GM12878 (cell line): ENCODE data around the gene P2RX1. TPM values are rescaled to one million over a fixed set of nuclear protein-coding genes. Genes with fewer than 3 reads are reported as not detected.

ENCODE experiments used
- DPF2 ChIP-seq: fragments of 450-650 bp; IDR thresholded peaks from 2 replicates; pipeline ENCODE4 v1.6.1; 2017; ENCODE audit warnings: mild to moderate bottlenecking
- KAT2A ChIP-seq: conservative IDR thresholded peaks from 2 replicates; pipeline ENCODE4 v1.6.1; 2011; ENCODE audit warnings: low read depth, low read length; ENCODE audit not compliant: control insufficient read depth
- NFIC ChIP-seq: IDR thresholded peaks from 2 replicates; pipeline ENCODE4 v1.6.1; 2012; ENCODE audit warnings: low read depth, mild to moderate bottlenecking, inconsistent platforms, low read length, moderate library complexity
- NFXL1 ChIP-seq: fragments of 450-650 bp; IDR thresholded peaks from 2 replicates; pipeline ENCODE4 v1.6.1; 2017; ENCODE audit warnings: antibody characterized with exemption, mild to moderate bottlenecking, borderline replicate concordance
- NFYB ChIP-seq: IDR thresholded peaks from 2 replicates; pipeline ENCODE4 v1.6.1; 2011; ENCODE audit warnings: low read depth, mild to moderate bottlenecking, low read length, improper control_type of control experiment, moderate library complexity; ENCODE audit not compliant: insufficient read depth
- POLR2AphosphoS2 ChIP-seq: IDR thresholded peaks from 2 replicates; pipeline ENCODE4 v1.6.1; 2011; ENCODE audit warnings: low read depth, mild to moderate bottlenecking, low read length, improper control_type of control experiment, moderate library complexity
- TAF1 ChIP-seq: IDR thresholded peaks from 2 replicates; pipeline ENCODE4 v1.6.1; 2011; ENCODE audit warnings: mild to moderate bottlenecking, low read depth, low read length, borderline replicate concordance
- TBL1XR1 ChIP-seq: IDR thresholded peaks from 2 replicates; pipeline ENCODE4 v1.6.1; 2012; ENCODE audit warnings: low read depth, low read length, improper control_type of control experiment
- ZNF217 ChIP-seq: fragments of 450-650 bp; IDR thresholded peaks from 2 replicates; pipeline ENCODE4 v1.6.1; 2017; ENCODE audit warnings: antibody characterized with exemption, mild to moderate bottlenecking
- polyA plus RNA-seq, 11 experiments: library from polyadenylated mRNA; depleted of rRNA in 4 of 11; unstranded in 6 of 11; stranded (reverse) in 5 of 11; fragments of >200 nt; fragmentation: Nextera tagmentation in 4 of 11; fragmentation: Illumina TruSeq in 1 of 11; extraction: Ambion mirVana in 4 of 11; extraction: Trizol in 1 of 11; gene quantifications; 1 replicate in 1 of 11; 2 replicates in 10 of 11; pipeline versions ENCODE4 v1.2.1 to v1.2.3, GENCODE V29; 2011 to 2016; ENCODE audit warnings: inconsistent platforms in 2 of 11, missing spikeins in 2 of 11, low read depth in 1 of 11
- total RNA-seq, 4 experiments: library from RNA; depleted of rRNA in 3 of 4; stranded (reverse); fragments of >200 nt in 3 of 4; fragmentation: Illumina TruSeq in 1 of 4; extraction: Trizol in 1 of 4; gene quantifications; 2 replicates each; pipeline versions ENCODE4 v1.2.1 to v1.2.3, GENCODE V29; 2013 to 2021
- TF ChIP-seq, protein P1 (sequence below): fragments of 450-650 bp; IDR thresholded peaks from 2 replicates; pipeline ENCODE4 v1.6.1; 2017; ENCODE audit warnings: mild to moderate bottlenecking
- TF ChIP-seq, protein P2 (sequence below): fragments of 450-650 bp; IDR thresholded peaks from 2 replicates; pipeline ENCODE4 v1.6.1; 2016; ENCODE audit warnings: mild to moderate bottlenecking
- TF ChIP-seq, protein P3 (sequence below): fragments of 450-650 bp; IDR thresholded peaks from 2 replicates; pipeline ENCODE4 v1.6.1; 2017; ENCODE audit warnings: antibody characterized with exemption, mild to moderate bottlenecking, moderate library complexity
- TF ChIP-seq, protein P4 (sequence below): IDR thresholded peaks from 2 replicates; pipeline ENCODE4 v1.6.1; 2012; ENCODE audit warnings: low read length, inconsistent platforms
- TF ChIP-seq, protein P5 (sequence below): IDR thresholded peaks from 2 replicates; pipeline ENCODE4 v1.6.1; 2011; ENCODE audit warnings: borderline replicate concordance, low read depth, mild to moderate bottlenecking, moderate library complexity, low read length; ENCODE audit not compliant: insufficient read depth, poor library complexity, severe bottlenecking
- TF ChIP-seq, protein P6 (sequence below): fragments of 450-650 bp; IDR thresholded peaks from 2 replicates; pipeline ENCODE4 v1.6.1; 2016; ENCODE audit warnings: mild to moderate bottlenecking, moderate library complexity, borderline replicate concordance

Gene P2RX1
- total and polyA plus RNA-seq, 10 of the 15 experiments (the other 5 are each of a cell fraction or from before 2014, with no cell fraction given), result 0.12 to 6.2 (median 3.4) TPM

DNA sequence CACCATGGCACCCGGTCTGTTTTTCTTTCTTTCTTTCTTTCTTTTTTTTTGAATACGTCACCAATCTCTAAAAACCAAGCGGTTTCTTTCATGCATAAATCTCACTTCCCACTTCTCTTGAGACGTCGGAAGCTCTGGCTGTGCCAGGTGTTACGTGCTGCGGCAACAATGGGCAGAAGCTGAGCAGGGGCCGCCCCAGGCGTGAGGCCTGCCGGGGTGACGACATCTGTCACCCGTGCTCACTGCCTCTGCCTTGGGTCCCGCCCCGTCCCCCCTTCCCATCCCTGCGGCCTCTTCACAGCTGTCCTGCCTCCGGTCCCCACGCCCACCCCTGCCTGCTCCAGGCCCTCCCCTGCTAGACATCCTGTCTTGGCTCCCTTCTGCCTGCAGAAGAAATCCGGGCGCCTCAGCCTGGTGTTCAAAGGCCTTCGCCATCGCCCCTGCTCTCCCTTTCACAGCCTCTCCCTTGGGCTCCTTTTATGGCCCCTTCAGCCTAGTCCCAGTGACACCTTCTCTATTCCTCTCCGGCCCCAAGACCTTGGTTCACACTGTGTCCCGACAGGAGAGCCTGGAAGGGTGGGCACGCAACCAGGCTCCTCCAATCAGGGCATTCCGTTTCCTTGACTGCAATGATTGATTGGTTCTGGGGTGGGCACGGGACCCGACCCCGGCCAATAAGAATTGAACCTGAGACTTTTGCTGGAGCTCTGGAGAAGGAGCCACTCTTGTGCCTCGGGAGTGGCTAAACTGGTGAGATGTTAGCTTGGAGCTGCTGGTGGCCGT is 4.8 kb downstream of the P2RX1 start (continued):
- TF ChIP-seq, protein P1, sequence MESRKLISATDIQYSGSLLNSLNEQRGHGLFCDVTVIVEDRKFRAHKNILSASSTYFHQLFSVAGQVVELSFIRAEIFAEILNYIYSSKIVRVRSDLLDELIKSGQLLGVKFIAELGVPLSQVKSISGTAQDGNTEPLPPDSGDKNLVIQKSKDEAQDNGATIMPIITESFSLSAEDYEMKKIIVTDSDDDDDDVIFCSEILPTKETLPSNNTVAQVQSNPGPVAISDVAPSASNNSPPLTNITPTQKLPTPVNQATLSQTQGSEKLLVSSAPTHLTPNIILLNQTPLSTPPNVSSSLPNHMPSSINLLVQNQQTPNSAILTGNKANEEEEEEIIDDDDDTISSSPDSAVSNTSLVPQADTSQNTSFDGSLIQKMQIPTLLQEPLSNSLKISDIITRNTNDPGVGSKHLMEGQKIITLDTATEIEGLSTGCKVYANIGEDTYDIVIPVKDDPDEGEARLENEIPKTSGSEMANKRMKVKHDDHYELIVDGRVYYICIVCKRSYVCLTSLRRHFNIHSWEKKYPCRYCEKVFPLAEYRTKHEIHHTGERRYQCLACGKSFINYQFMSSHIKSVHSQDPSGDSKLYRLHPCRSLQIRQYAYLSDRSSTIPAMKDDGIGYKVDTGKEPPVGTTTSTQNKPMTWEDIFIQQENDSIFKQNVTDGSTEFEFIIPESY, result no peak
- TF ChIP-seq POLR2AphosphoS2 (no peak), NFIC (peak; percentile 29; the same call in 1 of the 2 replicates), TAF1 (no peak), KAT2A (no peak), TBL1XR1 (no peak), NFXL1 (no peak), NFYB (peak; percentile 52; the same call in 1 of the 2 replicates), DPF2 (0 out of 2 replicates have a peak, but pooled peaks have one; percentile 46), ZNF217 (no peak)
- TF ChIP-seq, protein P2, sequence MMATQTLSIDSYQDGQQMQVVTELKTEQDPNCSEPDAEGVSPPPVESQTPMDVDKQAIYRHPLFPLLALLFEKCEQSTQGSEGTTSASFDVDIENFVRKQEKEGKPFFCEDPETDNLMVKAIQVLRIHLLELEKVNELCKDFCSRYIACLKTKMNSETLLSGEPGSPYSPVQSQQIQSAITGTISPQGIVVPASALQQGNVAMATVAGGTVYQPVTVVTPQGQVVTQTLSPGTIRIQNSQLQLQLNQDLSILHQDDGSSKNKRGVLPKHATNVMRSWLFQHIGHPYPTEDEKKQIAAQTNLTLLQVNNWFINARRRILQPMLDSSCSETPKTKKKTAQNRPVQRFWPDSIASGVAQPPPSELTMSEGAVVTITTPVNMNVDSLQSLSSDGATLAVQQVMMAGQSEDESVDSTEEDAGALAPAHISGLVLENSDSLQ, result peak; percentile 77
- TF ChIP-seq, protein P3, sequence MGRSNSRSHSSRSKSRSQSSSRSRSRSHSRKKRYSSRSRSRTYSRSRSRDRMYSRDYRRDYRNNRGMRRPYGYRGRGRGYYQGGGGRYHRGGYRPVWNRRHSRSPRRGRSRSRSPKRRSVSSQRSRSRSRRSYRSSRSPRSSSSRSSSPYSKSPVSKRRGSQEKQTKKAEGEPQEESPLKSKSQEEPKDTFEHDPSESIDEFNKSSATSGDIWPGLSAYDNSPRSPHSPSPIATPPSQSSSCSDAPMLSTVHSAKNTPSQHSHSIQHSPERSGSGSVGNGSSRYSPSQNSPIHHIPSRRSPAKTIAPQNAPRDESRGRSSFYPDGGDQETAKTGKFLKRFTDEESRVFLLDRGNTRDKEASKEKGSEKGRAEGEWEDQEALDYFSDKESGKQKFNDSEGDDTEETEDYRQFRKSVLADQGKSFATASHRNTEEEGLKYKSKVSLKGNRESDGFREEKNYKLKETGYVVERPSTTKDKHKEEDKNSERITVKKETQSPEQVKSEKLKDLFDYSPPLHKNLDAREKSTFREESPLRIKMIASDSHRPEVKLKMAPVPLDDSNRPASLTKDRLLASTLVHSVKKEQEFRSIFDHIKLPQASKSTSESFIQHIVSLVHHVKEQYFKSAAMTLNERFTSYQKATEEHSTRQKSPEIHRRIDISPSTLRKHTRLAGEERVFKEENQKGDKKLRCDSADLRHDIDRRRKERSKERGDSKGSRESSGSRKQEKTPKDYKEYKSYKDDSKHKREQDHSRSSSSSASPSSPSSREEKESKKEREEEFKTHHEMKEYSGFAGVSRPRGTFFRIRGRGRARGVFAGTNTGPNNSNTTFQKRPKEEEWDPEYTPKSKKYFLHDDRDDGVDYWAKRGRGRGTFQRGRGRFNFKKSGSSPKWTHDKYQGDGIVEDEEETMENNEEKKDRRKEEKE, result no peak
- TF ChIP-seq, protein P4, sequence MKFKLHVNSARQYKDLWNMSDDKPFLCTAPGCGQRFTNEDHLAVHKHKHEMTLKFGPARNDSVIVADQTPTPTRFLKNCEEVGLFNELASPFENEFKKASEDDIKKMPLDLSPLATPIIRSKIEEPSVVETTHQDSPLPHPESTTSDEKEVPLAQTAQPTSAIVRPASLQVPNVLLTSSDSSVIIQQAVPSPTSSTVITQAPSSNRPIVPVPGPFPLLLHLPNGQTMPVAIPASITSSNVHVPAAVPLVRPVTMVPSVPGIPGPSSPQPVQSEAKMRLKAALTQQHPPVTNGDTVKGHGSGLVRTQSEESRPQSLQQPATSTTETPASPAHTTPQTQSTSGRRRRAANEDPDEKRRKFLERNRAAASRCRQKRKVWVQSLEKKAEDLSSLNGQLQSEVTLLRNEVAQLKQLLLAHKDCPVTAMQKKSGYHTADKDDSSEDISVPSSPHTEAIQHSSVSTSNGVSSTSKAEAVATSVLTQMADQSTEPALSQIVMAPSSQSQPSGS, result no peak
- TF ChIP-seq, protein P5, sequence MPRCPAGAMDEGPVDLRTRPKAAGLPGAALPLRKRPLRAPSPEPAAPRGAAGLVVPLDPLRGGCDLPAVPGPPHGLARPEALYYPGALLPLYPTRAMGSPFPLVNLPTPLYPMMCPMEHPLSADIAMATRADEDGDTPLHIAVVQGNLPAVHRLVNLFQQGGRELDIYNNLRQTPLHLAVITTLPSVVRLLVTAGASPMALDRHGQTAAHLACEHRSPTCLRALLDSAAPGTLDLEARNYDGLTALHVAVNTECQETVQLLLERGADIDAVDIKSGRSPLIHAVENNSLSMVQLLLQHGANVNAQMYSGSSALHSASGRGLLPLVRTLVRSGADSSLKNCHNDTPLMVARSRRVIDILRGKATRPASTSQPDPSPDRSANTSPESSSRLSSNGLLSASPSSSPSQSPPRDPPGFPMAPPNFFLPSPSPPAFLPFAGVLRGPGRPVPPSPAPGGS, result no peak
- TF ChIP-seq, protein P6, sequence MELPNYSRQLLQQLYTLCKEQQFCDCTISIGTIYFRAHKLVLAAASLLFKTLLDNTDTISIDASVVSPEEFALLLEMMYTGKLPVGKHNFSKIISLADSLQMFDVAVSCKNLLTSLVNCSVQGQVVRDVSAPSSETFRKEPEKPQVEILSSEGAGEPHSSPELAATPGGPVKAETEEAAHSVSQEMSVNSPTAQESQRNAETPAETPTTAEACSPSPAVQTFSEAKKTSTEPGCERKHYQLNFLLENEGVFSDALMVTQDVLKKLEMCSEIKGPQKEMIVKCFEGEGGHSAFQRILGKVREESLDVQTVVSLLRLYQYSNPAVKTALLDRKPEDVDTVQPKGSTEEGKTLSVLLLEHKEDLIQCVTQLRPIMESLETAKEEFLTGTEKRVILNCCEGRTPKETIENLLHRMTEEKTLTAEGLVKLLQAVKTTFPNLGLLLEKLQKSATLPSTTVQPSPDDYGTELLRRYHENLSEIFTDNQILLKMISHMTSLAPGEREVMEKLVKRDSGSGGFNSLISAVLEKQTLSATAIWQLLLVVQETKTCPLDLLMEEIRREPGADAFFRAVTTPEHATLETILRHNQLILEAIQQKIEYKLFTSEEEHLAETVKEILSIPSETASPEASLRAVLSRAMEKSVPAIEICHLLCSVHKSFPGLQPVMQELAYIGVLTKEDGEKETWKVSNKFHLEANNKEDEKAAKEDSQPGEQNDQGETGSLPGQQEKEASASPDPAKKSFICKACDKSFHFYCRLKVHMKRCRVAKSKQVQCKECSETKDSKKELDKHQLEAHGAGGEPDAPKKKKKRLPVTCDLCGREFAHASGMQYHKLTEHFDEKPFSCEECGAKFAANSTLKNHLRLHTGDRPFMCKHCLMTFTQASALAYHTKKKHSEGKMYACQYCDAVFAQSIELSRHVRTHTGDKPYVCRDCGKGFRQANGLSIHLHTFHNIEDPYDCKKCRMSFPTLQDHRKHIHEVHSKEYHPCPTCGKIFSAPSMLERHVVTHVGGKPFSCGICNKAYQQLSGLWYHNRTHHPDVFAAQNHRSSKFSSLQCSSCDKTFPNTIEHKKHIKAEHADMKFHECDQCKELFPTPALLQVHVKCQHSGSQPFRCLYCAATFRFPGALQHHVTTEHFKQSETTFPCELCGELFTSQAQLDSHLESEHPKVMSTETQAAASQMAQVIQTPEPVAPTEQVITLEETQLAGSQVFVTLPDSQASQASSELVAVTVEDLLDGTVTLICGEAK, result no peak
